Lower leg skin (tissue), 4 donors: ENCODE results near the gene MAGI2. TPM values are rescaled to one million over a fixed set of nuclear protein-coding genes. Genes with fewer than 3 reads are reported as not detected.

ENCODE experiments used
- DNase-seq, 2 donors: peaks; one replicate each; pipeline ENCODE4 v3.0.0-alpha.2; 2019; ENCODE audit warnings: low spot score in 2 of 2
- H3K4me3 ChIP-seq: fragments of 200-600 bp; sonication (generic); 2 replicates; pipeline ENCODE4 v1.5.1; 2017; ENCODE audit warnings: mild to moderate bottlenecking, low read depth; ENCODE audit not compliant: poor library complexity, severe bottlenecking
- POLR2A ChIP-seq, 2 donors: fragments of 450-650 bp; IDR thresholded peaks; one replicate each; pipeline ENCODE4 v1.6.1; 2016 to 2017; ENCODE audit warnings: antibody characterized with exemption in 2 of 2, mild to moderate bottlenecking in 1 of 2, moderate library complexity in 1 of 2
- WGBS, 2 donors: methylation state at CpG; one replicate each; pipeline ENCODE4 v1.1.5; 2018; 5-methylcytosine and 5-hydroxymethylcytosine counted together
- intact Hi-C: fragments of 100-400 bp; cut with DNase I; formaldehyde crosslinking; loops from one replicate; pipeline ENCODE4 v1.15.0; 2023; ENCODE audit warnings: low total_unique reads
- total RNA-seq, 4 donors: library from RNA; depleted of rRNA; stranded (reverse); fragments of >200 nt; gene quantifications; one replicate each; pipeline ENCODE4 v1.1.0, GENCODE V29; 2016
- TF ChIP-seq, protein P1 (sequence below), 3 donors: fragments of 450-650 bp; IDR thresholded peaks; one replicate each; pipeline ENCODE4 v1.5.1; 2016; ENCODE audit warnings: antibody characterized with exemption in 3 of 3, mild to moderate bottlenecking in 3 of 3, moderate library complexity in 2 of 3

Gene MAGI2
- total RNA-seq, 4 donors from 2014 or later, result 1.6 to 3.0 (median 2.1) TPM

DNA sequence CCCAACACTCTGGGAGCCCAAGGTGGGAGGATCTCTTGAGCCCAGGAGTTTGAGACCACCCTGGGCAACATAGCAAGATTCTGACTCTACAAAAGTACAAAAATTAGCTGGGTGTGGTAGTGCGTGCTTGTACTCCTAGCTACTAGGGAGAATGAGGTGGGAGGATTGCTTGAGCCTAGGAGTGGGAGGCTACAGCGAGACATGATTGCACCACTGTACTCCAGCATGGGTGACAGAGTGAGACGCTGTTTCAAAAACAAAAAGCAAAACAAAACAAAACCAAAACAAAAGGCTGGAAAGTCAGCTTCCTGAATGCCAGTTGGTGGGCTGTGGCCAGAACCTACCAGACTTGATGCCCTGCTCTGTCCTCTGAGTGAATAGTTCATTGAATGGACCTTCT is 1412.0 kb downstream of the MAGI2 start:
- no peak for TF ChIP-seq POLR2A (IDR thresholded peaks at IDR 0.05)
- TF ChIP-seq, protein P1, sequence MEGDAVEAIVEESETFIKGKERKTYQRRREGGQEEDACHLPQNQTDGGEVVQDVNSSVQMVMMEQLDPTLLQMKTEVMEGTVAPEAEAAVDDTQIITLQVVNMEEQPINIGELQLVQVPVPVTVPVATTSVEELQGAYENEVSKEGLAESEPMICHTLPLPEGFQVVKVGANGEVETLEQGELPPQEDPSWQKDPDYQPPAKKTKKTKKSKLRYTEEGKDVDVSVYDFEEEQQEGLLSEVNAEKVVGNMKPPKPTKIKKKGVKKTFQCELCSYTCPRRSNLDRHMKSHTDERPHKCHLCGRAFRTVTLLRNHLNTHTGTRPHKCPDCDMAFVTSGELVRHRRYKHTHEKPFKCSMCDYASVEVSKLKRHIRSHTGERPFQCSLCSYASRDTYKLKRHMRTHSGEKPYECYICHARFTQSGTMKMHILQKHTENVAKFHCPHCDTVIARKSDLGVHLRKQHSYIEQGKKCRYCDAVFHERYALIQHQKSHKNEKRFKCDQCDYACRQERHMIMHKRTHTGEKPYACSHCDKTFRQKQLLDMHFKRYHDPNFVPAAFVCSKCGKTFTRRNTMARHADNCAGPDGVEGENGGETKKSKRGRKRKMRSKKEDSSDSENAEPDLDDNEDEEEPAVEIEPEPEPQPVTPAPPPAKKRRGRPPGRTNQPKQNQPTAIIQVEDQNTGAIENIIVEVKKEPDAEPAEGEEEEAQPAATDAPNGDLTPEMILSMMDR (IDR thresholded peaks at IDR 0.05), result no peak
- H3K4me3 ChIP-seq, result no peak overlapping the region
- intact Hi-C loops, result no loop called here
- DNase-seq, result no peak
- WGBS, 2 donors, result 92 to 94% methylated on average over 3 of the region's 3 CpGs

DNA sequence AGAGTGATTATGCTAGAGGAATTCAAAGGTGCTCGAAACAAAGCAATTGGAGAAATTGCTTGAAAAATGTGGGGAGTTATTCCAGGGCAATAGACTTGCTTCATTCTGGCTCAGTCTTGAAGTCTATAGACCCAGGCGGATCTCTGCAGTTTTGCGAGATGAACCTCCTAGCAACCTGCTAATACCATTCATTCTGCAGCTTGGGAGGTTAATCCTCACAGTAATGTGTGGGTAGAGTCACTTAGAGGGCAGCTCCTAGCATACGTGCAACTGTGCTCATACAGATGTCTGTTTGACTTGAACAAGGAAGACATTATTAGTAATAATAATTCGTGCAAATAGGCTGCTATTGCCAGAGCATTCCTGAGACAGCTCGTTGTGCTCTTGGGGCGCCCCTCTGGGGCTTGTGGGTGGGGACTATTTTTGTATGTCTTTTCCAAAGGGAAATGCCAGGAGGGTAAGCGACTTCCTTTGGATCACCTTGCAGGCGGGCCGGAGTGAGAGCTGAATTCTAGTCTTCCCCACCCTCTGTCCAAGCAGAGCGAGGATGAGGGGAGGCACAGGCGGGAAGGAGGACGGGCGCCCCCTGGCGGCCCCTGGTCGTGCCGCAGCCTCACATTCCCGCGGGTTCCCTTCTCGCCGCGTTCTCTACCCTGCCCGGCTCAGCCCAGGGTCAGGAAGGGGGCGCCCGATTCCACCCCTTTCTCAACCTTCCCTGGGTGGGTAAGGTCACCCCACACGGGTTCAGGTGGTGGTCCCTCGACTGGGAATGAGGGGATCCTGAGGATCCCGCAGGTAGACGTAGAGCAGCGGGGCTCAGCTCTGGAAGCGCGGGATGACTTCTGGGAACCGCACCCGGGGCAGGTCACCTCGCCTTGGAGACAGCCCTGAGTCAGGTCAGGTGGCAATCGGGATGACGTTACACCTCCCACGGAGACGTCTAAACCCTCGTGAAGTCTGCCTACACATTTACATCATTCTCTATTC is 1413.4 kb downstream of the MAGI2 start:
- intact Hi-C loops, result no loop called here
- WGBS, 2 donors, result 58% methylated on average over 40 of the region's 40 CpGs
- no peak overlapping the region for H3K4me3 ChIP-seq
- peak in 1 of 2 donors; percentile 88 for DNase-seq
- TF ChIP-seq, protein P1 (IDR thresholded peaks at IDR 0.05), result no peak
- TF ChIP-seq POLR2A (IDR thresholded peaks at IDR 0.05), result no peak

DNA sequence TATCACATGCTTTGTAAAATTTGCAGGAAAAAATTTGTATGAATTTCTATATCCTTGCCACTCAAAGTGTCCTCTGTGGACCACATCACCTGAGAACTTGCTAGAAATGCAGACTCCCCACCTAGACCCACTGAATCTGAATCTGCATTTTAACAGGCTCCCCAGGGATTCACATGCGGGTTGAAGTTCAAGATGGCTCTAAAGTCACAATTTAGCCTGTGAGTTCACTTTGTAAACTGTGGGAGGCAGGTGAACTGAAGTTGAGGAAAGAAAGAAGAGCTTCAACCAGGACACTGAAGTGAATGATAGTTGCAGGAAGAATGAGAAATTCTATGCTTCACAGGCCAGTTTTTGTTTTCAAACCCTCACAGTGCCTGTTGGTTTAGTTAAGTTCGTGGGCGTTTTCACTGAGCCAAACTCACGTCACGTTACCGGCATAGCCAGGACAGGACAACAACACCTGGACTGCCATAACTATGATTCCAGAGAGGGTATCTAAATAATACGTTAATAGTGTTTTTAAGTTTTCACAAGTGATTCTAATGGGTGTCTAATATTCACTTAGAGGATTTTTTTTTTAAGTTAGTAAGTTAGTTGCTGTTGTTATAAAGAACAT is 1414.9 kb downstream of the MAGI2 start:
- WGBS, 2 donors, result 74 to 79% methylated on average over 7 of the region's 7 CpGs
- intact Hi-C loops, result no loop called here

DNA sequence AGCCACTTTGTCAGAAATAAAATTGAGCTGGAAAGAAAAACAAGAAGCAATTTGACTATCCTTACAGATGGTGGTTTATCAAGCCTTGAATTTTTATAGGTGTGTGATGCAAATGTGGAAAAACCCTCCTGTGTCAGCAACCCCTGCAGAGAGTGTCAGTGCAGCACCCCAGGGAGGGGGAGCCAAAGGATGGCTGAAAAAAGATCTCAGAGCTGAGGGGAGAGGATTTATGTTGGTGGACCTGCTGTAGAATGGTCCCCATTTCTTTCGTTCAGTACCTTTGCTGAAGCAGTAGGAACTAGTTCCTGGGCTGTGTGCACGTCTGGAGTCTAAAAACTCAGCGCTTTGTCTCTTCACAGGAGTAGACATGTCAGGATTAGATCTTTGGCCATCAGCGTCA is 1415.9 kb downstream of the MAGI2 start:
- TF ChIP-seq, protein P1 (IDR thresholded peaks at IDR 0.05), result no peak
- H3K4me3 ChIP-seq, result no peak overlapping the region
- 76 to 81% methylated on average over 4 of the region's 4 CpGs for WGBS, 2 donors
- no peak for DNase-seq
- intact Hi-C loops, result no loop called here

More for the DNA sequence above, 1414.9 kb downstream of the MAGI2 start:
- no peak overlapping the region for H3K4me3 ChIP-seq
- no peak for DNase-seq
- TF ChIP-seq POLR2A (IDR thresholded peaks at IDR 0.05), result no peak
- TF ChIP-seq, protein P1 (IDR thresholded peaks at IDR 0.05), result no peak

DNA sequence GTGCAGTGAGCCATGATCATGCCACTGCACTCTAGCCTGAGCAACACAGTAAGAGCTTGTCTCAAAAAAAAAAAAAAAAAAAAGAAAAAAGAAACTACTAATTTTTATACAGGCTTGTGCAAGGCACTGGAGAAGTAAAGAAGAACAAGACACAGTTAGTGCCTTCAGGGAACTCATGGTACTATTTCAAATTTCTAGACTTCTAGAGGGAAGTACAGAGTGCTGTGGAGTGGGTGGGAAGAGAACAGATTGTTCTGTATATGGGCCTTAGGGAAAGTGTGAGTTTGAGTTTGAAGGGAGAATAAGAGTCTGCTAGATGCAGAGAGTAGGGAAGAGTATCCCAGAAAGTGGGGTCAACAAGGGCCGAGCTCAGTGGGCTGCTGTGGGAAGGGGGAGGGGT is 1420.1 kb downstream of the MAGI2 start:
- TF ChIP-seq POLR2A (IDR thresholded peaks at IDR 0.05), result no peak
- TF ChIP-seq, protein P1 (IDR thresholded peaks at IDR 0.05), result no peak
- DNase-seq, result no peak
- intact Hi-C loops, result no loop called here
- WGBS, 2 donors, result 93 to 100% methylated on average over 1 of the region's 1 CpG
- no peak overlapping the region for H3K4me3 ChIP-seq
